HL-60 (cell line): ENCODE results near the gene NIPA2.

Experiments used
- GABPA ChIP-seq: IDR thresholded peaks from 2 replicates; pipeline ENCODE4 v1.6.1; 2012; ENCODE audit warnings: low read depth
- POLR2AphosphoS5 ChIP-seq: IDR thresholded peaks from 2 replicates; pipeline ENCODE4 v1.6.1; 2012; ENCODE audit warnings: low read depth
- REST ChIP-seq: IDR thresholded peaks from 2 replicates; pipeline ENCODE4 v1.6.1; 2012; ENCODE audit warnings: low read depth; ENCODE audit not compliant: insufficient replicate concordance
- SPI1 ChIP-seq: IDR thresholded peaks from 2 replicates; pipeline ENCODE4 v1.6.1; 2012; ENCODE audit warnings: low read depth, mild to moderate bottlenecking, borderline replicate concordance
- TF ChIP-seq, protein P1 (sequence below): IDR thresholded peaks from one replicate; pipeline ENCODE4 v1.5.1; 2011; ENCODE audit warnings: low read length, control low read depth, inconsistent platforms; ENCODE audit not compliant: insufficient read depth

DNA sequence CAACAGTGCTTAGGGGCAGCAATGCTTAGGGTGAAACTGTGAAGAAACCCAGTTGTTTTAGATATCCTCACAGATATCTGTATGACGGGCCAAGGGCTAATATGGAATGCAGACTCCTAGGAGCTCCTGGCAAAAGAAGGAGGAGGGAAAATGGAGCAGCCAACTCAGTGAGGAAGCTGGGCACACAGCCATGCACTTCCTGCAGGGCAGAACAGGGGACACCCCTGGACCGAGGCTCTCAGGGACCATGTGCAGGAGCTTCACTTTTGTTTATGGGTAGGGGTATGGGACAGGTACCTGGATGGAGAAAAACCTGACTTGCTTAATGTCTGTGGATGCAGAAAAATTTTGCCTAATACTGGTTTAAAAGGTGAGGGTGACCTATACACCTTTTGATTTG, 31.8 kb upstream of the NIPA2 start:
- TF ChIP-seq, protein P1, sequence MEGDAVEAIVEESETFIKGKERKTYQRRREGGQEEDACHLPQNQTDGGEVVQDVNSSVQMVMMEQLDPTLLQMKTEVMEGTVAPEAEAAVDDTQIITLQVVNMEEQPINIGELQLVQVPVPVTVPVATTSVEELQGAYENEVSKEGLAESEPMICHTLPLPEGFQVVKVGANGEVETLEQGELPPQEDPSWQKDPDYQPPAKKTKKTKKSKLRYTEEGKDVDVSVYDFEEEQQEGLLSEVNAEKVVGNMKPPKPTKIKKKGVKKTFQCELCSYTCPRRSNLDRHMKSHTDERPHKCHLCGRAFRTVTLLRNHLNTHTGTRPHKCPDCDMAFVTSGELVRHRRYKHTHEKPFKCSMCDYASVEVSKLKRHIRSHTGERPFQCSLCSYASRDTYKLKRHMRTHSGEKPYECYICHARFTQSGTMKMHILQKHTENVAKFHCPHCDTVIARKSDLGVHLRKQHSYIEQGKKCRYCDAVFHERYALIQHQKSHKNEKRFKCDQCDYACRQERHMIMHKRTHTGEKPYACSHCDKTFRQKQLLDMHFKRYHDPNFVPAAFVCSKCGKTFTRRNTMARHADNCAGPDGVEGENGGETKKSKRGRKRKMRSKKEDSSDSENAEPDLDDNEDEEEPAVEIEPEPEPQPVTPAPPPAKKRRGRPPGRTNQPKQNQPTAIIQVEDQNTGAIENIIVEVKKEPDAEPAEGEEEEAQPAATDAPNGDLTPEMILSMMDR = no peak
- TF ChIP-seq REST (no peak), POLR2AphosphoS5 (no peak), SPI1 (no peak), GABPA (no peak)
